K562 (cell line): ENCODE data around the gene NEMP2. TPM values are rescaled to one million over a fixed set of nuclear protein-coding genes. Genes with fewer than 3 reads are reported as not detected.

Source experiments
- HMG20B ChIP-seq: fragments of 250-450 bp; sonication (Bioruptor Pico); IDR thresholded peaks from 2 replicates; pipeline ENCODE4 v1.5.0; 2021; ENCODE audit warnings: mild to moderate bottlenecking
- HNRNPUL1 ChIP-seq: fragments of 200-400 bp; formaldehyde crosslinking; IDR thresholded peaks from 2 replicates; pipeline ENCODE4 v1.6.1; 2017; ENCODE audit warnings: low read length
- PHF20 ChIP-seq: fragments of 450-650 bp; IDR thresholded peaks from 2 replicates; pipeline ENCODE4 v1.6.1; 2018; ENCODE audit not compliant: partially characterized antibody
- POLR3G ChIP-seq: IDR thresholded peaks from 2 replicates; pipeline ENCODE4 v1.6.1; 2011; ENCODE audit not compliant: insufficient read length, insufficient replicate concordance; ENCODE audit errors: extremely low read depth
- PURB ChIP-seq: sonication (generic); formaldehyde crosslinking; IDR thresholded peaks from 2 replicates; pipeline ENCODE4 v1.9.0; 2021; ENCODE audit warnings: low read depth, mild to moderate bottlenecking, missing genetic modification reagents
- RREB1 ChIP-seq: fragments of 250-450 bp; sonication (Bioruptor Pico); IDR thresholded peaks from 2 replicates; pipeline ENCODE4 v1.4.0; 2020
- ZNF75A ChIP-seq: fragments of 450-650 bp; formaldehyde crosslinking; IDR thresholded peaks from 2 replicates; pipeline ENCODE4 v1.4.0; 2020; ENCODE audit warnings: mild to moderate bottlenecking
- polyA plus RNA-seq, 8 experiments: library from polyadenylated mRNA; depleted of rRNA in 4 of 8; stranded (reverse) in 5 of 8; unstranded in 3 of 8; fragments of >200 nt; fragmentation: Nextera tagmentation in 2 of 8; fragmentation: Illumina TruSeq in 1 of 8; extraction: Ambion mirVana in 2 of 8; extraction: Trizol in 1 of 8; gene quantifications; 2 replicates each; pipeline versions ENCODE4 v1.2.1 to v1.2.3, GENCODE V29; 2011 to 2014; ENCODE audit warnings: inconsistent platforms in 1 of 8, missing spikeins in 1 of 8
- total RNA-seq, 7 experiments: library from RNA; depleted of rRNA in 6 of 7; stranded (reverse); fragments of >200 nt in 6 of 7; fragmentation: Illumina TruSeq in 2 of 7; extraction: Trizol in 2 of 7; gene quantifications; 2 replicates each; pipeline versions ENCODE4 v1.2.1 to v1.2.3, GENCODE V29; 2011 to 2021; ENCODE audit warnings: low replicate concordance in 1 of 7
- TF ChIP-seq, protein P1 (sequence below), 2 experiments: fragments of 450-650 bp in 1 of 2; sonication (generic) in 1 of 2; formaldehyde crosslinking in 1 of 2; IDR thresholded peaks; 2 replicates each; pipeline versions ENCODE4 v1.7.1 to v1.9.0; 2016 to 2022; ENCODE audit warnings: inconsistent platforms in 1 of 2, mild to moderate bottlenecking in 1 of 2, missing genetic modification reagents in 1 of 2
- TF ChIP-seq, protein P2 (sequence below): fragments of 200-800 bp; sonication (Bioruptor generic); IDR thresholded peaks from 2 replicates; pipeline ENCODE4 v1.6.1; 2017; ENCODE audit warnings: missing genetic modification characterization, missing compliant biosample characterization
- TF ChIP-seq, protein P3 (sequence below): fragments of 250-450 bp; sonication (Bioruptor Pico); IDR thresholded peaks from 2 replicates; pipeline ENCODE4 v1.8.0; 2022; ENCODE audit warnings: inconsistent platforms, mild to moderate bottlenecking, moderate library complexity, borderline replicate concordance

Gene NEMP2
- total and polyA plus RNA-seq, 9 of the 15 experiments (the other 6 are each of a cell fraction or from before 2014, with no cell fraction given): 0.32 to 3.0 (median 1.7) TPM

- TF ChIP-seq, protein P1, sequence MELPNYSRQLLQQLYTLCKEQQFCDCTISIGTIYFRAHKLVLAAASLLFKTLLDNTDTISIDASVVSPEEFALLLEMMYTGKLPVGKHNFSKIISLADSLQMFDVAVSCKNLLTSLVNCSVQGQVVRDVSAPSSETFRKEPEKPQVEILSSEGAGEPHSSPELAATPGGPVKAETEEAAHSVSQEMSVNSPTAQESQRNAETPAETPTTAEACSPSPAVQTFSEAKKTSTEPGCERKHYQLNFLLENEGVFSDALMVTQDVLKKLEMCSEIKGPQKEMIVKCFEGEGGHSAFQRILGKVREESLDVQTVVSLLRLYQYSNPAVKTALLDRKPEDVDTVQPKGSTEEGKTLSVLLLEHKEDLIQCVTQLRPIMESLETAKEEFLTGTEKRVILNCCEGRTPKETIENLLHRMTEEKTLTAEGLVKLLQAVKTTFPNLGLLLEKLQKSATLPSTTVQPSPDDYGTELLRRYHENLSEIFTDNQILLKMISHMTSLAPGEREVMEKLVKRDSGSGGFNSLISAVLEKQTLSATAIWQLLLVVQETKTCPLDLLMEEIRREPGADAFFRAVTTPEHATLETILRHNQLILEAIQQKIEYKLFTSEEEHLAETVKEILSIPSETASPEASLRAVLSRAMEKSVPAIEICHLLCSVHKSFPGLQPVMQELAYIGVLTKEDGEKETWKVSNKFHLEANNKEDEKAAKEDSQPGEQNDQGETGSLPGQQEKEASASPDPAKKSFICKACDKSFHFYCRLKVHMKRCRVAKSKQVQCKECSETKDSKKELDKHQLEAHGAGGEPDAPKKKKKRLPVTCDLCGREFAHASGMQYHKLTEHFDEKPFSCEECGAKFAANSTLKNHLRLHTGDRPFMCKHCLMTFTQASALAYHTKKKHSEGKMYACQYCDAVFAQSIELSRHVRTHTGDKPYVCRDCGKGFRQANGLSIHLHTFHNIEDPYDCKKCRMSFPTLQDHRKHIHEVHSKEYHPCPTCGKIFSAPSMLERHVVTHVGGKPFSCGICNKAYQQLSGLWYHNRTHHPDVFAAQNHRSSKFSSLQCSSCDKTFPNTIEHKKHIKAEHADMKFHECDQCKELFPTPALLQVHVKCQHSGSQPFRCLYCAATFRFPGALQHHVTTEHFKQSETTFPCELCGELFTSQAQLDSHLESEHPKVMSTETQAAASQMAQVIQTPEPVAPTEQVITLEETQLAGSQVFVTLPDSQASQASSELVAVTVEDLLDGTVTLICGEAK (IDR thresholded peaks at IDR 0.05): no peak
- TF ChIP-seq, protein P1 (CRISPR knock-in tag; IDR thresholded peaks at IDR 0.05): no peak
- TF ChIP-seq, protein P2, sequence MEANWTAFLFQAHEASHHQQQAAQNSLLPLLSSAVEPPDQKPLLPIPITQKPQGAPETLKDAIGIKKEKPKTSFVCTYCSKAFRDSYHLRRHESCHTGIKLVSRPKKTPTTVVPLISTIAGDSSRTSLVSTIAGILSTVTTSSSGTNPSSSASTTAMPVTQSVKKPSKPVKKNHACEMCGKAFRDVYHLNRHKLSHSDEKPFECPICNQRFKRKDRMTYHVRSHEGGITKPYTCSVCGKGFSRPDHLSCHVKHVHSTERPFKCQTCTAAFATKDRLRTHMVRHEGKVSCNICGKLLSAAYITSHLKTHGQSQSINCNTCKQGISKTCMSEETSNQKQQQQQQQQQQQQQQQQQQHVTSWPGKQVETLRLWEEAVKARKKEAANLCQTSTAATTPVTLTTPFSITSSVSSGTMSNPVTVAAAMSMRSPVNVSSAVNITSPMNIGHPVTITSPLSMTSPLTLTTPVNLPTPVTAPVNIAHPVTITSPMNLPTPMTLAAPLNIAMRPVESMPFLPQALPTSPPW (CRISPR knock-in tag): no peak; the same call in 1 of the 2 replicates
- TF ChIP-seq RREB1 (CRISPR knock-in tag) (no peak), HMG20B (CRISPR knock-in tag) (no peak), PHF20 (no peak), PURB (no peak), ZNF75A (no peak), HNRNPUL1 (no peak), POLR3G (no peak)
- TF ChIP-seq, protein P3, sequence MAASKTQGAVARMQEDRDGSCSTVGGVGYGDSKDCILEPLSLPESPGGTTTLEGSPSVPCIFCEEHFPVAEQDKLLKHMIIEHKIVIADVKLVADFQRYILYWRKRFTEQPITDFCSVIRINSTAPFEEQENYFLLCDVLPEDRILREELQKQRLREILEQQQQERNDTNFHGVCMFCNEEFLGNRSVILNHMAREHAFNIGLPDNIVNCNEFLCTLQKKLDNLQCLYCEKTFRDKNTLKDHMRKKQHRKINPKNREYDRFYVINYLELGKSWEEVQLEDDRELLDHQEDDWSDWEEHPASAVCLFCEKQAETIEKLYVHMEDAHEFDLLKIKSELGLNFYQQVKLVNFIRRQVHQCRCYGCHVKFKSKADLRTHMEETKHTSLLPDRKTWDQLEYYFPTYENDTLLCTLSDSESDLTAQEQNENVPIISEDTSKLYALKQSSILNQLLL (CRISPR knock-in tag): no peak
Measured at GRCh38 chr2:190459881-190460280, 74.6 kb downstream of the NEMP2 start (continued).
